CD4-positive, alpha-beta T cell treated with Interferon alpha-2 for 1 hour (primary cell): ENCODE data around the gene RNF44.

ENCODE experiments used
- DNase-seq, 2 donors: peaks; one replicate each; pipeline ENCODE4 v3.0.0-alpha.2; 2020 to 2022

The RNF44 gene

GRCh38 chr5:176534640-176535039 lies 2.6 kb downstream of the RNF44 start:
- no peak for DNase-seq

- peak; percentile 47 to 65 for DNase-seq
These were observed 3.1 kb downstream of the RNF44 start for GRCh38 chr5:176533894-176534611.

GRCh38 chr5:176533390-176533789 lies 3.8 kb downstream of the RNF44 start:
- DNase-seq = no peak

GRCh38 chr5:176532795-176533194 lies 4.4 kb downstream of the RNF44 start:
- DNase-seq = no peak

GRCh38 chr5:176531902-176532493 lies 5.2 kb downstream of the RNF44 start:
- DNase-seq = no peak

- no peak for DNase-seq
These were observed 6.0 kb downstream of the RNF44 start for GRCh38 chr5:176530983-176531901.

- no peak for DNase-seq
These were observed 6.7 kb downstream of the RNF44 start for GRCh38 chr5:176530393-176530982.

GRCh38 chr5:176529741-176530141 lies 7.5 kb downstream of the RNF44 start:
- peak; percentile 68 to 80 for DNase-seq

- no peak for DNase-seq
These were observed 8.0 kb downstream of the RNF44 start for GRCh38 chr5:176529116-176529740.

GRCh38 chr5:176528761-176529115 lies 8.5 kb downstream of the RNF44 start:
- DNase-seq = no peak

GRCh38 chr5:176528301-176528700 lies 8.9 kb downstream of the RNF44 start:
- no peak for DNase-seq

GRCh38 chr5:176527246-176528222 lies 9.7 kb downstream of the RNF44 start:
- no peak for DNase-seq

GRCh38 chr5:176526462-176526861 lies 10.7 kb downstream of the RNF44 start:
- no peak for DNase-seq

- no peak for DNase-seq
These were observed 11.5 kb downstream of the RNF44 start for GRCh38 chr5:176525677-176526076.

- no peak for DNase-seq
These were observed 12.2 kb downstream of the RNF44 start for GRCh38 chr5:176524987-176525386.

- no peak for DNase-seq
These were observed 13.1 kb downstream of the RNF44 start for GRCh38 chr5:176524138-176524537.

GRCh38 chr5:176521699-176522263 lies 15.4 kb downstream of the RNF44 start:
- DNase-seq = no peak

GRCh38 chr5:176521286-176521685 lies 15.9 kb downstream of the RNF44 start:
- no peak for DNase-seq

GRCh38 chr5:176519810-176520720 lies 17.1 kb downstream of the RNF44 start:
- DNase-seq = no peak

GRCh38 chr5:176517053-176517661 lies 20.0 kb downstream of the RNF44 start:
- DNase-seq = peak in 1 of 2 donors; percentile 23
